ENCODE data around the gene KCNAB1.
"Not testable (repeated sequence)": the region's sequence is repeated elsewhere in the genome, so short reads cannot be mapped to it uniquely, and the experiment has no call there.

KCNAB1 gene

DNA sequence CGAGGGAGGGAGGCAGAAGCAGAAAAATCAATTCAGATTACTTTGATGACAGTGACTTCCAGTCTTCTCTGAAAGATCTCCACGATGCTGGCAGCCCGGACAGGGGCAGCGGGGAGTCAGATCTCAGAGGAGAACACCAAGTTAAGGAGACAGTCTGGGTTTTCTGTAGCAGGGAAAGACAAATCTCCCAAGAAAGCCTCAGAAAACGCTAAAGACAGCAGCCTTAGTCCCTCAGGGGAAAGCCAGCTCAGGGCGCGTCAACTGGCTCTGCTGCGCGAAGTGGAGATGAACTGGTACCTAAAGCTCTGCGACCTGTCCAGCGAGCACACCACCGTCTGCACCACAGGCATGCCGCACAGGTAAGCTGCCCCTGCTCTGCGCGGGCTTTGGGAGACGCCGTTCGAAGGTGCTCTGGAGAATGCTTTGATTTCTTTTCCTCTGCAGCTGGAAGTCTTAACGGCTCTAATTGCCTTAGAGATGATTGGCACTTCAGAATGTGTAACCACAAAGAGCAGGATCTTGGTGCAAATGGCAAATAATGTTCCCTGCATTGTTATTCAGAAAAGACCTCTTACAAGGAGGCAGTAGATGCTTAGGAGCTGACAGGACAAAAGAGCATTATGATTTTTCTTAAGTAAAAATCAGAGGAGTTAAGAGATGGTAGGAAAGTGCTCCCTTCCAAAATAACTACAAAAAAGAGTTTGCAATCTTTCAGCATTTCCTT, at the start of gene KCNAB1:
Gene KCNAB1 (plus strand): TSS at position 51 of the 724 bp plus-strand sequence.
- no peak for DNase-seq (ENCODE audit: low read depth in 4 of 4, low spot score in 1 of 4)

- DNase-seq (ENCODE audit: low read depth in 4 of 4, low spot score in 1 of 4), result no peak
These were observed 49.3 kb upstream of the KCNAB1 start for GRCh38 chr3:156071031-156071430.

DNA sequence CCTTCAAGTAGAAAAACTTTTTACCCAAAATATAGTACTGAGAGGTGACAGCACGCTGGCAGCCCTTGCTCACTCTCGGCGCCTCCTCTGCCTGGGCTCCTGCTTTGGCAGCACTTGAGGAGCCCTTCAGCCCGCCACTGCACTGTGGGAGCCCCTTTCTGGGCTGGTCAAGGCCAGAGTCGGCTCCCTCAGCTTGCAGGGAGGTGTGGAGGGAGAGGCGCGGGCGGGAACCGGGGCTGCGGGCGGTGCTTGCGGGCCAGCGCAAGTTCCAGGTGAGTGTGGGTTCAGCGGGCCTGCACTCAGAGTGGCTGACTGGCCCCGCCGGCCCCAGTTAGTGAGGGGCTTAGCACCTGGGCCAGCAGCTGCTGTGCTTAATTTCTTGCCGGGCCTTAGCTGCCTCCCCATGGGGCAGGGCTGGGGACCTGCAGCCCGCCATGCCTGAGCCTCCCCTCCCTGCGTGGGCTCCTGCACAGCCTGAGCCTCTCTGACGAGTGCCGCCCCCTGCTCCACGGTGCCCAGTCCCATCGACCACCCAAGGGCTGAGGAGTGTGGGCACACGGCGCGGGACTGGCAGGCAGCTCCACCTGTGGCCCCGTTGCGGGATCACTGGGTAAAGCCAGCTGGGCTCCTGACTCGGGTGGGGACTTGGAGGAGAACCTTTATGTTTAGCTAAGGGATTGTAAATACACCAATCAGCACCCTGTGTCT, 47.3 kb upstream of the KCNAB1 start:
- DNase-seq (ENCODE audit: low read depth in 4 of 4, low spot score in 1 of 4), result not testable (repeated sequence)

DNA sequence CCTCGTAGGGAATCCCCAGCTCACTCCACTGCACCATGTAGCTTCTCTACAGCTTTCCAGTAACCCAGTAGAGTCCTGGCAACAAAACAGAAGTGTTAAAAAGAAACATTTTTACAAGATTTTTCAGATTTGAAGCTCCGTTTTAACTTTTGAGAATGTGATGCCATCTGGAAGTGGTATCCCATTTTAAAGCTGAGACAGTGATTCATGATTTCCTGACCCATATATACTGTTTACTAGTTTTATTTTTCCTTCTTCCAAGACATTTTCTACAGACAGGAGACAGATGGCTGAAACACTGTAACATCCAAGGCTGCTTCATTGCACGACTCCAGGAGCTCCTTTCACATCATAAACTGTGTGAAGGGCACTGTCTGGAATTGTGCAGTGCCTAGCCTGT, 30.3 kb upstream of the KCNAB1 start:
- DNase-seq (ENCODE audit: low read depth in 4 of 4, low spot score in 1 of 4), result no peak

DNA sequence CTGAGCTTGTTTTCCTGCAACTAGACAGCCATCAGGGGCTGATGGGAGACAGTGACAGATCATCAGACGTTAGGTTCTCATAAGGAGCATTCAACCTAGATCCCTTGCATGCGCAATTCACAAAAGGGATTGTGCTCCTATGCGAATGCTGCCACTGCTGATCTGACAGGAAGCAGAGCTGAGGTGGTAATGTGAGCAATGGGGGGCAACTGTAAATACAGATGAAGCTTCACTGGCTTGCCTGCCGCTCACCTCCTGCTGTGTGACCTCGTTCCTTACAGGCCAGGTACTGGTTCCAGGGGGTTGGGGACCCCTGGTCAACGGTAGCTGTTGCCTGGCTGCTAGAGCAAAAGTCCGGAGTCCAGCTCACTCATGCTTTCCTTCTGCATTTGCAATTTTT, 26.4 kb upstream of the KCNAB1 start:
- DNase-seq (ENCODE audit: low read depth in 4 of 4, low spot score in 1 of 4), result no peak

DNA sequence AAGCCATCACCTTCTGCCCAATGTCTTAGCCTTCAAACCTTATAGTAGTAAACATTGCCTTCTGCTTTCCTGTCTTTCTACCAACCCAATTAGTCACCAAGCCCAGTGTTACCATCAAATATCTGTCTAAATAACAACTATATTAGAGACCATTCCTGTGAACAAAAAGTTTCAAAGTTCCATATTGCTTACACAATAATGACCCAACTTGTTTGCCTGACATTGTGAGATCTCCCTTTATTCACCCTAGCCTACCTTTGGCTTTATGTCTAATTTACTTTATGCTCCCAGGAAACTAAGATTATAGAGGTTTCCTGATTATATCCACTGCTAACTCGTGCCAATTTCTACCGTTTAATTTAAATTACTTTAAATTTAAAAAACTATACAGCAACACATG, 26.0 kb upstream of the KCNAB1 start:
- no peak for DNase-seq (ENCODE audit: low read depth in 4 of 4, low spot score in 1 of 4)

- not testable (repeated sequence) for DNase-seq (ENCODE audit: low read depth in 4 of 4, low spot score in 1 of 4)
These were observed 24.7 kb upstream of the KCNAB1 start for GRCh38 chr3:156095652-156096051.

DNA sequence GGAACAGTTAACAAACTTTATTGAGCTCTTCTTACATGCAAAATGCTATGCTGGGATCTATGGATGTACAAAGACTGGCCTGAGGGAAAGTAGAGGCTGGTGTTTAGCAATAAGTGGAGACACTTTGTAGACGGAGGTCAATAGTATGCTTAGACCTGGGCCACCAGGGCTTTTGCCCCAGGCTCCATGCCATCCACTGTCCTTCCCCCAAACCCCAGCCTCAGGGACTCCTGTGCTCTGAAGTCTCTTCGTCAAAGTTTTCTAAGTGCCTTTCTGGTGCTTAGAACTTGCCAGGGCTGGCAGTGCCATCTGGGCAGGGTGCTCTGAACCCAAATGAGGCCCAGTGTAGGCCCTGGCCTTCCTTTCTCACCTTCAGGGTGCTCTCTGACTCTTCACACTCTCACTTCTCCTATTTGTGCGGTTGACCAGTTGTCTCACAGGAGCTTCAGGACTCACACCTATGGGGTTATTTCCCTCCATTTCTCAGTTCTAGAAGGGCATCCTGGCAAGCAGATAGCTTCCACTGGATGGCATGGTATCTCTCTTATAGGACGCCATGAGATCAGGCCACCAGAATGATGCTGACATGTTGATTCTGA, 21.8 kb upstream of the KCNAB1 start:
- DNase-seq (ENCODE audit: low read depth in 4 of 4, low spot score in 1 of 4), result no peak

DNA sequence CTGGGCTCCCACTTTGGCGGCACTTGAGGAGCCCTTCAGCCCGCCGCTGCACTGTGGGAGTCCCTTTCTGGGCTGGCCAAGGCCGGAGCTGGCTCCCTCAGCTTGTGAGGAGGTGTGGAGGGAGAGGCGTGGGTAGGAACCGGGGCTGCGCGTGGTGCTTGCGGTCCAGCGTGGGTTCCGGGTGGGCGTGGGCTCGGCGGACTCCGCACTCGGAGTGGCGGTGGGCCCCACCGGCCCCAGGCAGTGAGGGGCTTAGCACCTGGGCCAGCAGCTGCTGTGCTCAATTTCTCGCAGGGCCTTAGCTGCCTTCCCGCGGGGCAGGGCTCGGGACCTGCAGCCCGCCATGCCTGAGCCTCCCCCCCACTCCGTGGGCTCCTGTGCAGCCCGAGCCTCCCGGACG, 21.0 kb upstream of the KCNAB1 start:
- not testable (repeated sequence) for DNase-seq (ENCODE audit: low read depth in 4 of 4, low spot score in 1 of 4)

GRCh38 chr3:156099984-156100383, 20.4 kb upstream of the KCNAB1 start:
- not testable (repeated sequence) for DNase-seq (ENCODE audit: low read depth in 4 of 4, low spot score in 1 of 4)

DNA sequence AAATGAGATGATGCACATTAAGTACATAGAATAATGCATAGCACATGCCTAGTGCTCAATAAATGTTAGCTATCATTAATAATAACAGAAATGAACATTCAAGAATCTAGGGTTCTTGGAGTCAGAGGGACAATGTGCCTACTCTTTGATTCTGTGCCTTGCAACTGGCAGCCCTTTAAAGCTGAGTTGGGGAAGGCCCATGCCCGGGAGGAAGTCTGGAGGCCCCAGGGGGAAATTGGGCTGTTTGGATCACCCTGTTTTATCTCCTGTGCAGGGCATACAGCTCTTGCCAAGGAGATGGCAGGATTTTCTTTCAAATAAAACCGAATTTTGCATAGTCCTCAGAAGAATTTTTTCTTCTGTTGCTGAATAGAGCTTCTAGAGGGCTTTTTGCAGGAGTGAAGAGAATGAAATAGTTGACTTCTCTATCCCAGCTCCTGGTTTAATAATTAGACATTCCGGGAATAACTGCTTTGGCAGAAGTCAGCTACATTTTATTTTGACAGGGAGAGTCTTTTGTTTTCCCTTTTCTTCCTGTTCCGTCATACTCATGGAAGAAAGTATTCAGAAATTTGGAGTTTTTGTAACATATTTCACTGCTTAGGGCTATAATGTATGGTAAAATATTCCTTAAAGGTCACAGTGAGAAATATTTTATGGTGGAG, 18.0 kb upstream of the KCNAB1 start:
- no peak for DNase-seq (ENCODE audit: low read depth in 4 of 4, low spot score in 1 of 4)

GRCh38 chr3:156106721-156107373, 13.5 kb upstream of the KCNAB1 start:
- no peak for DNase-seq (ENCODE audit: low read depth in 4 of 4, low spot score in 1 of 4)

- no peak for DNase-seq (ENCODE audit: low read depth in 4 of 4, low spot score in 1 of 4)
These were observed 12.9 kb upstream of the KCNAB1 start for GRCh38 chr3:156107504-156107903.

- no peak for DNase-seq (ENCODE audit: low read depth in 4 of 4, low spot score in 1 of 4)
These were observed 11.8 kb upstream of the KCNAB1 start for GRCh38 chr3:156108616-156109015.

DNA sequence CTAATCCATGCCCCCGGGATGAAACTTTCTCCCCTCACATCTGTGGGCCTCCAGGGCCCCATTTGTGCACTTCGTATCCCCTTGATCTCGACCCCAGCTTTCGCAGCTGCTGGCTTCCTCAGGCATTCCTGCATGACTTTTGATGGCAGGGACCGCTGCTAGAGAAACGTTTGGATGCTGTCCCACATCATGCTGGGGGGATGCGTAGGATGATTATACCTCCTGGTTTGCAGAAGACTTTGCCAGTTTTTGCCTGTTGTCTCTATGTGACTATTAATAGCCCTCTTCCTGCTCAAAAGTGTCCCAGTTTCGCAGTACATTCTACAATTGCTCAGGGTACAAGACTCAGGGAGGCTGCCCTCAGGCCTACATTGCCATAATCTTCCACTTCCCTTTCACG, 10.4 kb upstream of the KCNAB1 start:
- no peak for DNase-seq (ENCODE audit: low read depth in 4 of 4, low spot score in 1 of 4)

DNA sequence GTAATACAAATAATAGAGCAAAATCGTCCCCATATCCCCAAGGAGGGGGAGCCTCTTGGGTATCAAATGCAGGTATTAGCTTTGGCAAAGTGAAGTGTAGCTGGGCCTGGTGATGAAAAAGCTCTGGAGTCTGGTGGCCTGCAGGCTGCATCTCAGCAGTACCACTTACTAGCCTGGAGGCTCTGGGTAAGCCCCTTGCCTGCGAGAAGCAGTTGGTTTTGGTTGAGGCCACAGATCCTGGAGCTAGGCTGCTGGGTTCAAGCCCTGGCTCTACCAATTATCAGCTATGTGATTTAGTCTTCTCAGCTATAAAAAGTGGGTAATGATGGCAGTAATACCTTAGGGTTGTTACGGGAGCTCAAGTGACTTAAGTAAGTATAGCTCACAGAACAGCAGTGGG, 6.1 kb downstream of the KCNAB1 start:
- DNase-seq (ENCODE audit: low read depth in 4 of 4, low spot score in 1 of 4), result no peak

DNA sequence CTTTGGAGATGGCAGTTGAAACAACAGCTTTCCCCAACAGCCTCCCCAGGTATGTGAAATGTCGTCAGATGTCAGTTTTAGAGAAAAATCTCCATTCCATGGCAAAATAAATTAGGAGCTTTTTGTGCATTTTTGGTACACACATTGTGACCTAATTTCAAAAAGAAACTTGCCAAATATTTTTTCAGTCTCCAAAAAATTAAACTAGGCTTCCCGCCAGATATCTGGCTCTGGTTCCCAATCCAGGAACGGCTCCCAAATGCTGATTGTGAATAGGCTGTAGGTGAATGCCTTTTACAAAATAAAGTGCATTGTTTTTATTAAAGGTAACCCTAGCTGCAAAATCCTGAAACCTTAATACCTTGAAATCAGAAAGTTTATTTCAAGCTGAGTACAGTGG, 10.9 kb downstream of the KCNAB1 start:
- no peak for DNase-seq (ENCODE audit: low read depth in 4 of 4, low spot score in 1 of 4)

DNA sequence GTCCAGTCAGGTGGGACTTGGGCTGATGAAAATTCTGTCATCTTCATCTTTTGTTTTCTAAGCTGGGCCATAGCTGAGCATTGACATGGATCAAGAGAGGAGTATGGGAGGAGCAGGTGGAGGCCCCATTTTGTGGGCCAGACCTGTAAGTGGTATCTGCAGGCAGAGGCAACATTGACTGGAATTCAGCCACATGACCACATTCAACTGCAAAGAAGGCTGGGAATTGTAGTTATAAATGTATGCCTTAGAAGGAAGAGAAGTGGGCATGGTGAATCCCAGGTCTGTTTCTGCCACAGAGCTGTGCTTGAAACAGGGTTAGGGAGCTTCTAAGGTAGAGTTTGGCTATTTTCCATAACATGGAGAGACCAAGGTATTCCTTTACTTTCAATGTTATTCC, 11.4 kb downstream of the KCNAB1 start:
- no peak for DNase-seq (ENCODE audit: low read depth in 4 of 4, low spot score in 1 of 4)

- DNase-seq (ENCODE audit: low read depth in 4 of 4, low spot score in 1 of 4), result no peak
These were observed 11.9 kb downstream of the KCNAB1 start for GRCh38 chr3:156132313-156132712.

DNA sequence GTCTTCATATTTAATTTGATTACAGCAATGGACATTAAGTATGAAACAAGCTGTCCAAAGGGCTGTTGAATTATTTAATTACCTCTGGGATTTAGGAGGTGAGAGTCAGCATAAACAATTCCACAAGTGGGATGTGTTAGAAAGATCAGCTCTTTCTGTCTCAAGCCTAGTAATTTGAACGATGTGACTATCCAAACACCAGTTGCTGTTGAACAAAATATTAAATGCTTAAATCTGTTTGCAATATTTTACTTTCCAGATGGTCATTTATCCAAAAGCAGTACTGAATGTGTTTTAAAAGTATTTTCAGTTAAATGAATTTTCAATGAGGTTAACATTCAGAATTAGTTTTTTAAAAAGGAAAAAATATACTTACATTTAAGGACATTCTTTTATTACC, 12.7 kb downstream of the KCNAB1 start:
- DNase-seq (ENCODE audit: low read depth in 4 of 4, low spot score in 1 of 4), result no peak

DNA sequence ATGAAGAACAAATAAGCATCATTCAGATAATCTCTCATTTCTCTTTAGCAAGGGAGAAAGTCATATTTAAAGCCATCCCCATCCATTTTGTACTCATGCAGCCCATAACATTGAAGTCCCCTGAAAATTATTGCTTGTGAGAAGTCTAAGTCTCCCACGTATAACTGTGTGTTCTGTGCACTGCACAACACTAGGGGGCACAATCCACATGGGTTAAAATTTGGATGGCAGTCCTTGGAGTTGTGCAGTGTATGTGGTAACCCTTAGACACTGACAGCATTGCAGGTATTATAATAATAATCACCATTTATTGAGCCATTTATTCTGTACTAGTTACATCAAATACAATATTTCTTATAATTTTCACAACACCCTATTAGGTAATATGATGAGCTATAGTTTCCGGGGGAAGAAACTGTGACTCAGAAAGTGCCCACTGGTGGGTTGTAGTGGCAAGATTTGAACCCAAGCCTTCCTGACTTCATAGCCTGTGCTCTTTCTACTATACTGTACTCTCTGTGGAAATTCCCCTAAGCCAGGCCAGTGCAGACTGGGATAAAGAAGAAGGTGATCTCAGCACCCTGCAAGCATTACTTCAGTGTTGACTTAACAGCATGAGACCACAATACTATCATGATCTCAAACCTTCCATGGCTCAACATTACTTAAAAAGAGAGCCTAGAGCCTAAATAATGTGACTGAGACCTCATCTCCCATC, 15.7 kb downstream of the KCNAB1 start:
- no peak for DNase-seq (ENCODE audit: low read depth in 4 of 4, low spot score in 1 of 4)

Measured in stimulated activated CD4-positive, alpha-beta T cell treated with anti-CD3 and anti-CD28 coated beads, Interleukin-1b, Interleukin-23, amount 100 ng/mL, for 24 hours (primary cell).